Astrocyte (in vitro differentiated cells and primary cell): ENCODE measurements around the gene DMRTB1.
A peak's percentile ranks its signal among the peaks of the same experiment; 100 is the strongest.

Experiments
- CTCF ChIP-seq: IDR thresholded peaks from 2 replicates; pipeline ENCODE4 v1.5.1; 2011; ENCODE audit warnings: low read depth, mild to moderate bottlenecking, inconsistent platforms, low read length, moderate library complexity; ENCODE audit not compliant: insufficient read depth
- EZH2 ChIP-seq: IDR thresholded peaks from 2 replicates; pipeline ENCODE4 v1.6.1; 2012; ENCODE audit warnings: mild to moderate bottlenecking, low read length, inconsistent platforms; ENCODE audit not compliant: insufficient read depth

- TF ChIP-seq CTCF, result peak; percentile 13
- no peak for TF ChIP-seq EZH2
These were observed 9.0 kb upstream of the DMRTB1 start for GRCh38 chr1:53450225-53450624.
